ENCODE results near the gene POU6F2.
A peak's percentile ranks its signal among the peaks of the same experiment; 100 is the strongest.

POU6F2 gene

DNA sequence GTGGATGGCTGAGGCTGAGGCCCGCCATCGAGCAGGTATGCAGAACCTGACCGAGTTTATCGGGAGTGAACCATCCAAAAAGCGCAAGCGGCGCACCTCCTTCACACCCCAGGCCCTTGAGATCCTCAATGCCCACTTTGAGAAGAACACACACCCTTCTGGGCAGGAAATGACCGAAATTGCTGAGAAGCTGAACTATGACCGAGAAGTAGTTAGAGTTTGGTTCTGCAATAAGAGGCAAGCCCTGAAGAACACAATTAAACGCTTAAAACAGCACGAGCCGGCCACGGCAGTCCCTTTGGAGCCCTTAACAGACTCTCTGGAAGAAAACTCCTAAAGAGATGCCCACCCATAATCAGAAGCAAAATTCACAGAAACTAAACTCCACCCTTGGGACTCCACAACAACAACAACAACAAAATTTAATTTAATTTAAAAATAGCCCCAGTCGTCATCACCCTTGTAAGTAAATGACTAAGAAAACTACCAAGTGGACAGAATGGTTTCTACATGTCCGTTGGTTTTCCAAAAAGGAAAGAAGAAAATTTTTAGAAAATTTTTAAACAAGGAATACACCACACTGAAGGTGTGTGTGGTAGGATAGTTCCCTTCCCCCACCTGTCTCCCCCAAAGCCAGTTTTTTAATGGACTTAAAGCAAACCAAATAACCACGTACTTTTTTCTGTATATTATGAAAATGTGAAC lies 486.8 kb downstream of the POU6F2 start:
- DNase-seq = no peak

DNA sequence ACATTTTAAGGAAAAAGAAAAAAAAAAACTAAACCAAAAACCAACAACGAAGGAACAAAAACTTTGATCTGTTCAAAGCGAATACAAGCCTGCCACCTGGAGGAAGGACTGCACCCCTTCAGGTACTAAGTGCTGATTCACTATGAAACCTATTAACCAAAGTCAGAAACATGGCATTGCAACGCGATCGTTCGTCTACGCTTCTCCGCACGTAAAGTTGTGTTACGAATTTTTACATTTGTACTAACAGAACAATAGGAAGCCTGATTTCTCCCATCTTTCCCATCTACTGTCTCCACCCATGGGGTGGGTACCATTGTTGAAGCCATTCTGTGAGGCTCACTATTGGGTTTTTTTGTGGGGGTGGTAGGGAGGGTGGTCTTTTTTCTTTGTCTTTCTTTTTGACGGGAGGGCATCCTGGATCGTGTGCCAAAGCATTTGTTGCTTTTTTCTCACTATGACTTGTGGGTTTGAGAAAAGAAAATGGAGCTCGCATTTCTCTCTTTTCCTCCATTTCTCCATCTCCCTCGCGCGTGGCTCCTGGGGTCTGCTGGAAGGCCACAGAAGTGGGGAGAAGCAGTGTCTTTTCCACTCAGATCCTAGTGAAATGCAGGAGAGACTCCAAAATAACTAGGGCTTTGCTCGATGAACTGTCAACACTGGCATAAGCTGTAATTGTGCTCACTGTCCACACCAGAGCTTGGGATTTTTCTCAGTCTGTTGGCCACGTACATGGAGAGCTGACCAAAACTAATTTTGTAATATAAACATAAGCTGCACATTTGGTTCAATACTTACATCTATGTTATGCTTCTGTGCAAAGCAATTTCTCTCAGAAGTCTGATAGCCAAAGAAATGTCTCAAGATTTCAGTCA lies 487.6 kb downstream of the POU6F2 start:
- DNase-seq = peak; percentile 77

DNA sequence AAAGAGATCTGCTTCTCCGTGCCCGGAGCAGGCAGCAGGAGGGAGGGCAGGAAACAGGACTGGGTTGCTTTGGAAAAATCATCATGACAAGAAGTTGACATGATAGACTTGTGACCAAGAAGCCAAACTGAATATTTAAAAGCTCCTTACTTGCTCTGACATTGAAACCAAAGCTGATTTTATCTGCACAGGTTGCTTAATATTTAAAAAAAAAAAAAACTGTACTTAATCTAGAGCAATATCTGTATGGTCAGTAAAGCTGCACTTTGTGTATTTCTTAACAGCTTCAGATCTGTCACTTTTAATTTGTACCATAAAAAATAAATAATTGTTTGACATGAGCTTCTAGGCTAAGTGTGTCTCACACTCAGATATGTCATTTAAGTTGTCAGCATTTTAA lies 490.6 kb downstream of the POU6F2 start:
- DNase-seq = no peak

DNA sequence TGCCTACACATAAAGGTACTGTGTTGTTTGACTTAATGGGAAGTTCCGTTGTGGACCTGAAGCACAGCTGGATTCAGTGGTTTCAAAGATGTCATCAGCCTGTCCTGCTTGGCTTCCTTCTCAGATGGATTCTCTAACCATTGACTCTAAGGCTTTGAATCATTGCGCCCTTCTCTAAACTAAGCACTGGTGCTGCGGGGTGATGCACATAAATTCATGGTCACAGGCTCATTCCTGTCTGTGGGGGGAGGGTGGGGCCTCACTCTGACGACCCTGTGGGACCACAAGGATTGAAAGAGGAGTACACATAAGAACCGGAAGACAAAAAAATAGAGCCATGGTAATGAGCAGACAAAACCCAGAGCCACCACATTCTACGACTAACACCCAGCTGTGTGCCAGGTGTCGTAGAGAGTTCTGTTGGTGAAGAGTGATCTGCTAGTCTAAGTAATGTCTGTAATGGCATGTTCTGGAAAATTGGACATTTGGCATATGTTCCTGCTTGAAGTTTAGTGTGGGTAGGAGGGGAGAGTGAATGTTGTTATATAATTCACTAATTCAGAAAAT lies 491.2 kb downstream of the POU6F2 start:
- no peak for DNase-seq

DNA sequence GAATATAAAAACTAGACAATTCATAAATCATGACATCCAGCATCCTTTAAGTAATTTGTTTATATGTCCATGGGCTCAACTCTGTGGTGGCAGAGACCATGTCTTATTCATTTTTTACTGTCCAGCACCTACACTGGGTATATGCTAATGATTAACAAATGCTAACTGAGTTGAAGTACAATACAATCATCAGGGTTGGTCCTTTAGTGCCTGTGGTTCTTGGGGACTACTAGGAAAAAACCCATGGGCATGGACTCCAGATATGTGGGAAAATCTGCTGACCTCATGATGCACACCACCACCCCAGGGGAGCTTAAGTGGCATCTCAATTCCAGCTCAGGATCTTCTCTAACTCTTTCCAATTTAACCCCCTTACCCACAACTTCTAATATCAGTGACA lies 503.2 kb downstream of the POU6F2 start:
- no peak for DNase-seq

DNA sequence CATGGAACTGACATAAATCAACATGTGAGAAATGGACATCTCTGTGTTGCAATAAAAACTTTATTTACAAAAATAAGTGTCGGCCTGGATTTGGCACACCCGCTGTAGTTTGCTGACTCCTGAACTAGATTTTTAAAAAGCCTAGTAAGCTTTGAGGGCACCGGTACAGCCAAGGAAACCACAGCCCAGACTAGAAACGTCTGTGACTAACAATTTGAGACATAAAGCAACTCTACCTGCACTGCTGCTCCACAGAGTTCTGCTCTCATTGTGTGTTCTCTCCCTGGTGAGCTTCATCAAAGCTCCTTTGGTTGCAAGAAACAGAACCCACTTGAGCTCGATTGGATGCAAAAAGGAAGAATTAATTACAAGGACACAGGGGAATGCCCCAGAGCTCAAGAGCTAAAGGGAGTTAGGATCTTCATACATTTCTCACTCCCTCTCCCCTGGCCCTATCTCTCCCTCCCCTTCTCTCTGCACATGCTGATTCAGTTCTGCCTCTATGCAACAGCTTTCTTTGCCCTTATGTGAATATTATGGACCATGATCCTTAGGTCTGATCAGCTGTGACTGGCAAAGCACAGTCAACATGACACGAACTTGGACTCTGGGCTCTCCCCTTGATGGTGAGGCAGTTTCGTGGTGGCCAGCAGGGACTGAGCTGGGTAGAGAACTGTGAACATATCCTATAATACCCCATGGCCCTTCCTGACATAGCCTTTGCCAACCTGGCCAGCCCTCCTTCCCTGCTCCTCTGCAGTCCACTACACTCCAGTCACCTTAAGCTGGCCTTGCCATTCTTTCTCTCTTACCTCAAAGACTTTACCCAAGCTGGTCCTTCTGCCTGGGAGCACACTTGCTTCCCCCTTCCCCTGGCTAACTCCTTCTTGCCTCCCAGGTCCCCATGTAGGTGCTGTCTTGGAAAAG lies 511.0 kb downstream of the POU6F2 start:
- no peak for DNase-seq

DNA sequence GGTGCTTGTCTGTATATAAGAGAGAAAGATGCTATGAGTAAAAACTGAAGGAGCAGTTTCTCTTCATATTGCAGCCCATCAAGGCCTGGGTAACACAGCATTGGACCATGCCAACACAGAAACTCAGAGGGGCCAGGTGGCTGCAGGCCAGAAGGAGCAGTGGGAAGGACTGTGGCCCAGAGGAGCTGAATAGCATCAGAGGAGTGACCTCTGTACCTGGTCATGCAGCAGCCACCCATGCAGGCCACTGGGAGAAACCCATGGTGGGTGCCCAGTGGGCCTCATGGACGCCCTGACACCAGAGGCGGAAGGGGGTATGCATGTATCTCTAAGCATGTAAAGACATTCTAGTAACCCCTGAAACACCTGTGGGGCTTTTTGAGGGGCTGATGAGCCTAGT lies 512.6 kb downstream of the POU6F2 start:
- DNase-seq = no peak

DNA sequence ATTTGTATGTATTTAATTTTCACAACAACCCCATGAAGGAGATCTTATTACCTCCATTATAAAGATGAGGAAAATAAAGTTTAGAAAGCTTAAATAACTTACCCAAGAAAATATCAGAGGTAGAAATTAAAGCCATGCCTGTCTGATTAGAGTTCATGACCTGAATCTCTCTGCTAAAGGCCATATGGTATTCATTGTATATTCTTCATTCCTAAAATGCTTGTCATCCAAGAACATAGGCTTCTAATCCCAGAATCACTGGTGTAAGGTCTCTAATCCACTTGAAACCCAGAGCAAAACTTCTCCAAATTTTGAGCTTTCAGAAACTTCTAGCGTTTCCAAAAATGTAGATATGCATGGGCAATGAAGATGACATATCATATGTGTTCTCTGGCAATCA lies 516.2 kb downstream of the POU6F2 start:
- no peak for DNase-seq

DNA sequence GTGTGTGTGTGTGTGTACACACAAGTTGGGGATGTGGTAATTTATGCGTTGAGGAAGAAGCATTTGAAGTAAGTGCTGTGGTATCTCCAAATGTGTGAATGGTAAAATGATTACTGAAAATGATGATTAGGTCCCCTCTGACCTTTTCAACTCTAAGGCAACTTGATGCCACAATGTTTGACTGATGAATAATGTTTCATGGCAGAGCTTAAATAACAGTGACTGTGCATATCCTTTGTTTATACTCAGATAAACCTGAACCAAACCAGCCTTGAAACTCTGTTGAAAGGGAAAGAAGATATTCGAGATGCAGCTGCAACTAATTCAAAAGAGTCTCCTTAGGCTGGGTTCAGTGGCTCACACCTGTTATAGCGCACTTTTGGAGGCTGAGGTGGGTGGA lies 523.6 kb downstream of the POU6F2 start:
- DNase-seq = no peak

DNA sequence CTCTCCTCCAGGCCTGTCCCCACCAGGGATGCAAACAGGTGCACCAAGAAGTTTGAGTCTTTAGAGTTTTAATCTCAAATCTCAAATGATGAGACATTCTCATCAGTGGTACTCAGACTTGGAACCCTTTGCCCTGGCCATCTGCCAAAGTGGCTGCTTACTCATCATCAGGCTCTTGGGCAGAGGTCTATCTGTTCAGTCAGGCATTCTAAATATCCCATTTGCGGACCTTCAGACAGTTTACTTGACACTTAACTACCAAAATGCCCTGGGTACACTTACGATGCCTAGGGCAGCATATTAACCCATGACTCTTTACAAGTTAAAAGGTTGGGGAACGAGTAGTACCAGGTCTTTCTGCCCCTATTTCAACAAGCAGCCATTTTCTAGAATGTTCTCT lies 527.3 kb downstream of the POU6F2 start:
- DNase-seq = no peak

DNA sequence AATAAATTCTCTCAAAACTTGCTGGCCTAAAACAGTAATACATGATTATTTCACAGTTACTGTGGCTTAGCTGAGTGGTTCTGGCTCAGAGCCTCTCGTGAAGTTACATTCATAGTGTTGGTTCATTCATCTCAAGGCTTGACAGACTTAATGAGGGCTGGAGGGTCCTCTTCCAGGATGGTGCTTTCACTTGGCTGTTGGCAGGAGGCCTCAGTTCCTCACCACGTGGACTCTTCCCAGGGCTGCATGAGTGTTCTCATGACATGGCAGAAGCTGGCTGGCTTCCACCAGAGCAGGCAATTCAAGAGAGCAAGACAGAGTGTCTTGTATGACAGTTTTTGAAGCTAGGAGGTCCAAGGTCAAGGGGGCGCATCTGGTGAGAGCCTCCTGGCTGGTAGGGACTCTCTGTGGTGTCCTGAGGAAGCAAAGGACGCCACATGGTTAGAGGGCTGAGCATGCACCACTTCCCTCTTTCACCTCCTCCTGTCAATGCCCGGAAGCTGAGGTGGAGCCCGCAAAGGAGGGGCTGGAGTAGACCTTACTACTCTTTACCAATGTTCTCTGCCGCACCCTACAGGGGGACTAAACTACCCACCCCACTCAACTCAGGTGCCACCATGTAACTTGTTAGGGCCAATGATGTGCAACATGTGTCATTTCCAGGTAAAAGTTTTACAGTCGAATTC lies 530.3 kb downstream of the POU6F2 start:
- peak; percentile 78 for DNase-seq

DNA sequence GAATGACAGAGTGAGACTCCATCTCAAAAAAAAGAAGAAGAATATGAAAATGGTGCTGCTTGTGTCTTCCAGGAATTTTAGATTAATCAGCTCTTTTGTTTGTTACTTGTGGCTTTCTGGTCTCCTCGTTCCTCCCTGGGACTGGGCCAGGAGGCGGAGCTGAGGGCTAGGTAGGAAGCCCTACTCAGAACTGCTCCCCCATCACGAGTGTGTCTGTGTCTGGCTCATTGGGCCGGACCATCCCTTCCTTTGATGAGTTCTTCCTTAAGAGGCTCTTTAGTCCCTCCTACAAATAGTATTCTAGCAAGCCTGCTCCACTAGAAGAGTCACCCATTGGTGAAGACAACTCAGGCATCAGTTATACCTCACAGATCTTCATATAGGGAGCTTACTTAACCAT lies 531.7 kb downstream of the POU6F2 start:
- DNase-seq = no peak

DNA sequence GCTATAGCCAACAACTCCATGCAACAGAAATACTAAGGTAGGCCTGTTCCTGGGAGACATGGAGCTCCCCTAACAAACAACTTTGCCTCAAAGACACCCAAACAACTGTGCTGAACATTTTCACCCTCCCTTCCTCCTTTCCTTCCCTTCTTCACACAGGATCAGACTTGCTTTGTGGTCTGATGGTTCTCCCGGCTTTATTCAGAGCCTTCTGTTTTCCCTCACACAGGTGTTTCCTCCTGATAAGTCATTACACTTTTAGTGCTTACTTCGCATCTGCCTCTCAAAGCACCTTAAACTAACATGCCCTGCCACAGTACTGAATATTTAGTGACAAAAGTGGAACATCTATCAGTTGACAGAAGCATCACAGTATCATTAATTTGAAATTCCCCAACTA lies 532.2 kb downstream of the POU6F2 start:
- no peak for DNase-seq

DNA sequence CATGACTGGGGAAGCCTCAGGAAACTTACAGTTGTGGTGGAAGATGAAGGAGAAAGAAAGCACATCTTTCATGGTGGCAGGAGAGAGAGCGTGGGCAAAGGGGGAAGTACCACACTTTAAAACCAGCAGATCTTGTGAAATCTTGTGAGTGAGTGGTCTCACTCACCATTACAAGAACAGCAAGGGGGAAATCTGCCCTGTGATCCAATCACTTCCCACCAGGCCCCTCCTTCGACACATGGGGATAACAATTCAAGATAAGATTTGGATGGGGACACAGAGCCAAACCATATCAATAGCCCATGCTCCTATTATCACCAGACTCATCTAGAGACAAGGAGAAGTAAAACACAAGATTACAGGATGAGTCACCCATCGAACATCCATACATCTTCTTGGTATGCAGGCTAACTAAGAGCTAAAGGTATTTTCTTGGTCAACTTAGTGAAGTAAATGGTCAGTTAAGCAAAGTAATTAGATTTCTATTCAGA lies 533.2 kb downstream of the POU6F2 start:
- DNase-seq = no peak

DNA sequence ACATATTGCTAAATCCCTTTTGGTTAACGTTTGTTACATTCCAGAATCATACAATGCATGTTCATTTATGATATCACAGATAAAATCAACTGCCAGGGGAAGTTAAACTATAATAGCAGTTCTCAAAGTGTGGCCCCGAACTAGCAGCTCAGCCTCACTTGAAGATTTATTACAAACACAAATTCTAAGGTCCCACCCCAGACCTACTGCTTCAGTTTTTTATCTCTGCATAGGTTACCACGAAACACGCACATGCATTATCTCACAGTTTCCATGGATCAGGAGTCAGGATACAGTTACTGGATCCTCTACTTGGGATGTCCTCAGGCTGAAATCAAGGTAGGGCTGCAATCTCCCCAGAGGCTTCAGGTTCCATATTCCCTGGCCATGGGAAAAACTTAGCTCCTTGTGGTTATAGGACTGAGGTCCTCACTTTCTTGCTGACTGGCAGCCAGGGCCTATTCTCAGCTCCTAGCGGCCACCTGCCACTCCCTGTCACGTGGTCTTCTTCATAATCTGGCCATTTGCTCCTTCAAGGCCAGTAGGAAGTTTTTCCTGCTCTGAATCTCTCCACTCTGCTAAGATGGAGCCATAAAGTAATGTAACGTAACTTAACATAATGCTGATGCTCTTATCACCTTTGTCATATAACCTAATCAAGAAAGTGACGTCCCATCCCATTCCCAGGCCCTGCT lies 538.0 kb downstream of the POU6F2 start:
- no peak for DNase-seq

DNA sequence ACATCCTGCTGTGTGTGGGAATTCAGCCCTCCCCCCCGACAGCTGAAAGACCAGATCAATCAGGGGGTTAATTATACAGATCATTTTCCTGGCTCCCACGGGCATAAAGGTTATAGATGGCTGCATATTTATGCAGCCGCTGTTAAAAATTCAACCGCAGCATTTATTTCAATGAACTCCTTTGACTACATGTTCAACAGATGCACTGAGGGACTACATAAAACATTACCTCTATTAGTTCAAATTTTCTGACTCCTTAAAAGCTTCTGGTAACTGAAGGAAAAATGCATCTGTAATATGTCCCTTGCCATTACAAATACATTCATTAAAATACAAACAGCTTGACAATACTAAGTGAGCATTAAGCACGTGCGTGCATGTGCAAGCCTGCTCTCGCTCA lies 538.8 kb downstream of the POU6F2 start:
- DNase-seq = no peak

DNA sequence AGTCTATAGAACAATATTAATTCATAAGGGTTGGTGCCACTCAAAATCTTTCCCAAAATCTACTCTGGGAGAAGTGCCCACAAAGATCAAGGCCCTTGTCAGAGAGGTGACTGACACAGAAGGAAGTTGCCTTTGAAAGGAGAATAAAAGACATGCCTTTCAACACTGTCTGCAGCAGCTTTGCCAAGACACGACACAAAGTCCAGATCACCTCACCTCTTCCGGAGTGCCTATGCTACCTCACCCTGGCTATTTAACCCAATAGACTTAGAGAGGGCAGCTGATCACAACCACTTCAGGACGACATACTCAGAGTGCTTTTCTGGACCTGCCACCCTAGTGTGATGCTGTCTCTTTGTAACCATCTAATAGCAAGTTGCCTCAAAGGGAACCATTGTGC lies 539.5 kb downstream of the POU6F2 start:
- DNase-seq = no peak
